Measurements from ENCODE around the gene DCAKD. TPM values are rescaled to one million over a fixed set of nuclear protein-coding genes. Genes with fewer than 3 reads are reported as not detected.

The DCAKD gene
- total and polyA plus RNA-seq, 10 of the 15 experiments (the other 5 are each of a cell fraction or from before 2014, with no cell fraction given): 11.6 to 62.7 (median 38.3) TPM

DNA sequence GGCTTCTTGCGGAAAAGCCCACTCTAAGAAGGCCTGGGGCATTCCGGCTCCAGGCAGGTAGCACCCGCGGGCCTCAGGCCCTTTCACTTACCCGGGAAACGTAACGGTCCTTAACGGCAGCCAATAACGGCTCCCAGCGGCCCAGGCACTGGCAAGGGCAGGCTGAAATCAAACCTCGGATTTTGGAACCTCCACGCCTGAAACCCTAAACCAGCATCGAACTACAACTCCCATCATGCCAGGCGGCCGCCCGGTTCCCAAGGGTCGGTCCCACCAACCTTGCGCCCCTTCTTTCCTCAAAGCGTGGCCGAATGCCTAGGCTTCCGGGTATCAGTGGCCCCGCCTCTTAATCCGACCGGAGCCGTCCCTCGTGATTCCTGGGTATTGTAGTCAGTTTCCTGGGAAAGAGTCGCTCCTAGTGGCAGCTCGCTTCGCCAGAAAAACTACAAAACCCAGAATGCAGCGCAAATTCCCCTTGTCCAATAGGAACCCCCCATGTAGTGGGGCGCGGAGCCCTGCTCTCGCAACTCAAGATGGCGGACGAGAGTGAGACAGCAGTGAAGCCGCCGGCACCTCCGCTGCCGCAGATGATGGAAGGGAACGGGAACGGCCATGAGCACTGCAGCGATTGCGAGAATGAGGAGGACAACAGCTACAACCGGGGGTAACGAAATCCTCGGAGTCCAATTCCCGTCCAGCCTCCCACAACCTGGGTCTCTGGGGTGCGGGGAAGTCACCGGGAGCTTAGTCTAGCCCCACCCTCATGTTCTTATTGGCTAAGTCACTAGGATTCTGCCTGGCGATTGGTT is 9.6 kb upstream of the DCAKD start, which contains the start of gene NMT1 (continued):
- TF ChIP-seq, protein P1, sequence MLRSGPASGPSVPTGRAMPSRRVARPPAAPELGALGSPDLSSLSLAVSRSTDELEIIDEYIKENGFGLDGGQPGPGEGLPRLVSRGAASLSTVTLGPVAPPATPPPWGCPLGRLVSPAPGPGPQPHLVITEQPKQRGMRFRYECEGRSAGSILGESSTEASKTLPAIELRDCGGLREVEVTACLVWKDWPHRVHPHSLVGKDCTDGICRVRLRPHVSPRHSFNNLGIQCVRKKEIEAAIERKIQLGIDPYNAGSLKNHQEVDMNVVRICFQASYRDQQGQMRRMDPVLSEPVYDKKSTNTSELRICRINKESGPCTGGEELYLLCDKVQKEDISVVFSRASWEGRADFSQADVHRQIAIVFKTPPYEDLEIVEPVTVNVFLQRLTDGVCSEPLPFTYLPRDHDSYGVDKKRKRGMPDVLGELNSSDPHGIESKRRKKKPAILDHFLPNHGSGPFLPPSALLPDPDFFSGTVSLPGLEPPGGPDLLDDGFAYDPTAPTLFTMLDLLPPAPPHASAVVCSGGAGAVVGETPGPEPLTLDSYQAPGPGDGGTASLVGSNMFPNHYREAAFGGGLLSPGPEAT (IDR thresholded peaks at IDR 0.05; ENCODE audit: low read depth): peak; percentile 99
- TF ChIP-seq NKRF (conservative IDR thresholded peaks at IDR 0.05) (peak; percentile 77), BRCA1 (IDR thresholded peaks at IDR 0.05; ENCODE audit: low read depth, low read length) (no peak), SREBF1 (IDR thresholded peaks at IDR 0.05; ENCODE audit: low read length) (peak; percentile 77), HCFC1 (IDR thresholded peaks at IDR 0.05; ENCODE audit: low read length) (peak; percentile 97), ZNF687 (IDR thresholded peaks at IDR 0.05) (no peak), MAX (IDR thresholded peaks at IDR 0.05; ENCODE audit: low read depth, low read length) (peak; percentile 71; the same call in 1 of the 2 replicates), PBX3 (IDR thresholded peaks at IDR 0.05; ENCODE audit: insufficient replicate concordance, low read depth, low read length) (peak; percentile 93), CREM (IDR thresholded peaks at IDR 0.05; ENCODE audit: low read depth) (peak; percentile 94; the same call in 1 of the 2 replicates), ESRRA (IDR thresholded peaks at IDR 0.05; ENCODE audit: low read length) (no peak), SMARCA5 (IDR thresholded peaks at IDR 0.05) (no peak), EP300 (IDR thresholded peaks at IDR 0.05; ENCODE audit: borderline replicate concordance in 1 of 2, control insufficient read depth in 1 of 2, low read depth in 2 of 2, low read length in 2 of 2) (no peak), TCF12 (IDR thresholded peaks at IDR 0.05; ENCODE audit: low read depth, low read length) (peak; percentile 47; the same call in 1 of the 2 replicates), GABPA (IDR thresholded peaks at IDR 0.05; ENCODE audit: low read depth) (peak; percentile 79), IKZF1 (conservative IDR thresholded peaks at IDR 0.05) (peak; percentile 99), ZNF24 (IDR thresholded peaks at IDR 0.05) (no peak), NR2C1 (IDR thresholded peaks at IDR 0.05) (peak; percentile 85), IRF3 (IDR thresholded peaks at IDR 0.05) (peak; percentile 55; the same call in 1 of the 2 replicates)
